GM12865 (cell line): ENCODE measurements around the gene MTFR1L.

Experiments used
- DNase-seq: peaks from one replicate; pipeline ENCODE4 v3.0.0; 2010; ENCODE audit warnings: low read depth
- H3K4me3 ChIP-seq: 2 replicates; pipeline ENCODE4 v1.5.1; 2011; ENCODE audit warnings: mild to moderate bottlenecking, low read depth, low read length, control low read depth
- CTCF ChIP-seq: IDR thresholded peaks from 2 replicates; pipeline ENCODE4 v1.5.1; 2011; ENCODE audit warnings: low read length, control low read depth, low read depth, inconsistent platforms; ENCODE audit not compliant: insufficient read depth; ENCODE audit errors: missing control alignments

Gene MTFR1L

DNA sequence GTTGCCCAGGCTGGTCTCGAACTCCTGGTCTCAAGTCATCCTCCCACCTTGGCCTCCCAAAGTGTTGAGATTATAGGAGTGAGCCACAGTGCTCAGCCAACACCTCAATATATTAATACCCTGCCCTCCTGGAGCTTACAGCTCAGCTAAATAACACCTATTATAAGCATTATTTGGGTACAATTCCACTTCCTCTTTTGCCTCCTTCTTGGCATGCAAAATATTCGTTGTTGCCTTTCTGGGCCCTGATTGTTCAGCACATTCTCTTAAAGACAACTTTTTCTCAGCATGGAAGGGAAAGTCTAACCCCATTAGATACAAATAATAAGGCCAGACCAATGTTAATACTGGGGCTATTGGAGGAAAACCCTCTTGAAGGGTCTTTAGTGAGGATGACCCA lies 53.0 kb downstream of the MTFR1L start:
- DNase-seq = peak; percentile 28
- no peak overlapping the region for H3K4me3 ChIP-seq
- TF ChIP-seq CTCF = no peak

DNA sequence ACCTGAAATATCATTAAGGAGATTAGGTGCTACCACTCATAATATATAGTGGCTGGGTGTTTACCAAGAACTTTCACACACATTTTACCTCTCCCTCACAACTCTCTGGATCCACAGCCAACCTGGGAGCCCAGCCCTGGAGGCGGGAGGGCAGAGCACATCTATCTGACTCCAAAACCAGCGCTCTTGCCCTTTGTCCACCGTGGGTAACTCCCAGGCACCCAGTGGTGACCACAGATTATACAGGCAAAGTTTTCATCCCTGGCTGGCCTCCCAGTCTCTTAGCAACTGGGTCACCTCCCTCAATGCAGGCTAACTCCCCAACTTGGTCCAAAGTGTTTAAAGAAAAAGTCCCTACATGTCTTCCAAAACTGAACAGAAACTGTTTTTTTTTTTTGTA lies 53.4 kb downstream of the MTFR1L start:
- DNase-seq = peak; percentile 20
- no peak for TF ChIP-seq CTCF
- no peak overlapping the region for H3K4me3 ChIP-seq

DNA sequence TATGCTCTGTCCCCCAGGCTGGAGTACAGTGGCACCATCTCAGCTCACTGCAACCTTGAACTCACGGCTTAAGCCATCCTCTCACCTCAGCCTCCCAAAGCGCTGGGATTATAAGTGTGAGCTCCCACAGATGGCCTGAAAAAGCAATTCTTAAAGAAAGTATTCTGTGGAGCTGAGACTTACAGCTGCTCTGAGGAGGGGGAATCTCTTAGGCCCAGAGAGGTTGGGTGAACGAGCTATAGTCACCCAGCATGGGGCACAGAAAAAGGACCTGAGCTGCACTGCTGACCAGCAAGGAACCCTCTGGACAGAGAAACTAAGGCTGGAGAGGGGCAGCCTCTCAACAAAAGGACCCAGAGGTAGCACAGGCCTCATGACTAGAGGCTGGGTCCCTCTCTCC lies 54.5 kb downstream of the MTFR1L start:
- TF ChIP-seq CTCF = no peak
- H3K4me3 ChIP-seq = peak overlapping the region; percentile 76
- no peak for DNase-seq

GRCh38 chr1:25874635-25875153 lies 54.9 kb downstream of the MTFR1L start:
- DNase-seq = no peak
- no peak for TF ChIP-seq CTCF
- H3K4me3 ChIP-seq = peak overlapping the region; percentile 76

GRCh38 chr1:25875154-25875855 lies 55.6 kb downstream of the MTFR1L start, which contains the start of gene PAQR7:
PAQR7 (minus strand) TSS chr1:25875708; CDS start chr1:25863839, 11,869 bp downstream.
- no peak for TF ChIP-seq CTCF
- peak within 1 kb of the TSS; percentile 76 for H3K4me3 ChIP-seq
- DNase-seq = peak; percentile 83

GRCh38 chr1:25875856-25876692 lies 56.3 kb downstream of the MTFR1L start:
- no peak for TF ChIP-seq CTCF
- DNase-seq = no peak
- peak overlapping the region; percentile 76 for H3K4me3 ChIP-seq
